ENCODE data around the gene DOCK3.

- TF ChIP-seq CTCF (IDR thresholded peaks at IDR 0.05; ENCODE audit: low read depth, low read length, missing input control) (no peak), MAX (IDR thresholded peaks at IDR 0.05) (no peak), ATF3 (IDR thresholded peaks at IDR 0.05) (no peak), EGR1 (IDR thresholded peaks at IDR 0.05; ENCODE audit: low read depth in 2 of 2) (no peak), JUND (IDR thresholded peaks at IDR 0.05) (no peak)
These were observed 687.7 kb downstream of the DOCK3 start for GRCh38 chr3:51362476-51362875.

Data from liver (tissue), 3 donors.